C1 segment of cervical spinal cord (tissue), 14 donors: ENCODE measurements around the gene CLRN1.

Source experiments
- DNase-seq, 14 donors: peaks; one replicate each; lab custom pipeline; 2025; lab: John Stamatoyannopoulos, UW

CLRN1 gene

DNA sequence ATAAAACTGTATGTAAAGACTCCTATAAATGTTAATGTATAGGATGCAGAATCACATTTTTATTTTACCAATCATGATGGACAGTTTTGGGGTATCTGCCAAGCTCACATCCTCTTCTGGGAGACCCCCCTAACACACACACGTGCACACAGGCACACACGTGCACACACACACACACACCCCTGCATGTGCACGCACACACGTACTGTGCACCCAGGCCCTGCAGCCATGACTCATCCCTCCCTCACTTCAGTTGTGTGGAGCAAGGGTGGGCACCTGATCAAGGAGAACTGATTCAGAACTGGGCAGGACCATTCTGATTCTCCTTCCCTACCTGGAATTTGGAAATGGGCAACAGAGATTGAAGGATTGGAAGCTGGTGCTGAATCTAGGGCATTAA lies 51.3 kb downstream of the CLRN1 start:
- no peak for DNase-seq

DNA sequence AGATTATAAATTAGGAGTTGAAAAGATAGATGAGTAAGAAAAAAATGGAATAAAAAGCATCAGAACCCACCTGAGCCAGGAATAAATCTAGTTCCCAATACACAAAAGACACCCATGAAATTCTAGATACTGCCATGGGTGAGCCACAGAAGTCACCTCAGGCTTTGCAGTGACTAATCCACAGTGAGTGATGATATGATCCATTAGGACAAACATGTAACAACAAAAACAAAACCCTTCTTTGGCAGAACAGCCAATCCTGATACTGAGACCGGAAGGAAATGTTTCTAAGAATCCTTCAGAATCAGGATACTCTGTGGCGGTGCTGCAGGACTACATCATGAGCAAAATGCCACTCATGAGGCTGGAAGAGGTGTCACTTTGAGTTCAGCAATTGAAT lies 52.3 kb downstream of the CLRN1 start:
- no peak for DNase-seq

DNA sequence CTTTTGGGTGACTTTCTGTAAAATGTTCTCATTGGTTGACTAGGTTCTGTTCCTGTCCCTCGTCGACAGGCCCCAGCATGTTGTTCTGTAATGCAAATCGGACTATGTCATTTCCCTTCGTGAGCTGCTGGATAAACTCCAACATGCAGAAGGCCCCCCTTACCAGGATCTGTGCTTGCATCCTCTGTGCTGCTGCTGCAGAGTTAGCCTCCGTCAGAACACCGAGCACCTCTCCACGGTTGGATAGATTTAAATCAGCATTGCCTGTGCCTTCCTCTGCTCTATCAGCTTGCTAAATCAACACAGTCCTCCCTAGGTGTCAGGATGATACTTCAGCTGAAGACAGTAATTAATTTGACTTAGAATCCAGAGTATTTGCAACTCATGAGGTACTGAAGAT lies 54.6 kb downstream of the CLRN1 start:
- DNase-seq: no peak

DNA sequence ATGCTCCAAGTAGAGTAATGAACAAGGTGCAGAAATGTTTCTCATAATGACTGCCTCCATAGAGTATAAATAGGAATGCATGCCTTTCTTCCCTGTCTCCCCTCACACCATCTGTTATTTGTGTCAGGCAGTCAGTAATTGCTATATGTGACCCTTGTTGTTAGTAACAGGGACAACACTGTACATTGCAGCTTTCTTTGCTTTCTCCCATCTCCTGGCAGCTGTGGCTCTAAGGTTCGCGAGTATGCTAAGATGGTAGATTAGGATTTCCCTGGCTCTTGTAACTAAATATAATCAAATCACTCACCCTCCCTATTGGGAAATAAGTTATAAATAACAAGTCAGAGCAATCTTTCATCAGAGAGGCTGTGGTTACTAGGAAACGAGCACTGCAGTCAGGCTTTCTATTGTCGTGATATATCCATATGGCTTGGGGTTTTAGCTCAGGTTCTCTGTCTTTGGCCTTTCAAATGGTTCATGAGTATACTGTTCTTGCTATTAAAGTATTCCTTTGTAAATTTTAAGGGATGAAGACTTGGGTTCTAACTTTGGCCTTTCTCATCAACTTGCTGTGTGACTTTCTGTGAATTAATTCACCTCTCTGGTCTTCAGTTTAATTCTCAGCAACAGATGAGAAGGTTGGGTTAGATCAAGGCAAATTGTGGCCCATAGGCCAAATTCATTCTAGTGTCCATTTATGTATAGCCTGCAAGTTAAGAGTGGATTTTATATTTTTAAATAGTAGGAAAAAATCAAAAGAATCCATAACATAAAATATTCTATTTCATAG lies 59.2 kb downstream of the CLRN1 start:
- no peak for DNase-seq

DNA sequence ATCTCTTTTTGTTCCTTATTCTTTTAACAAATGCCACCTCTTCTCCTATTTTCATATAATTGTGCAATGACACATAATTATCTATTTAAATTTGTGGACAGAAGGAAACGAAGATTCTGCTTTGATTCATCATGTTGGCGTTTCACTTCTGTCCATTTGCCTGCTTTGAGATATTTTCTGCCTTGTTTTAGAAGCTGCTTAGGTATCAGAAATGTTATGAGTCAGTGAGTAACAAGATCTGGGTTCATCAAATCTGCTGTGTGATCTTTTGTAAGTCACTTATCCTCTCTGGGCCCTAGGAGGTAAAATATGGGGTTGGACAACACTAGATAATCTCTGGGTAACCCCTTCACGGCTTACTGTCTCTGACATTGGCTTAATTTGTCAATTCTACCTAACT lies 60.0 kb downstream of the CLRN1 start:
- no peak for DNase-seq

DNA sequence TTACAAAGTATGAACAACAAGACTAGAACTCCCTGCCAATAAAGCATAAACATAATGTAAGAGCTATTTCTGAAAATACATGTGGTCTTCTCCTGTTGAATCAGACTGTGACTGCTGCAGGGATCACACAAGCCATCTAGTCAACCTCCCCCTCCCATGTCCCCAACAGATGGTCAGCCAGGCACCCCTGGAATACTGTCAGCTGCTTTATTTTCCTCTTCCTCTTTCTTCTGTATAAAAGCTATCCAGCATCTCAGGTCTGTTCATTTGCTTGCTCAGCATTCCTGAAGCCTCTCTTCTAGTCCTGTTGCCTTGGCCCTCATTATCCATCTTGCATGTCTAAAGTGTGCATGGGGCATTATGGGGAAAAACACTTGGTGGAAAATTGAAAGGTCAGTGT lies 60.8 kb downstream of the CLRN1 start:
- no peak for DNase-seq

DNA sequence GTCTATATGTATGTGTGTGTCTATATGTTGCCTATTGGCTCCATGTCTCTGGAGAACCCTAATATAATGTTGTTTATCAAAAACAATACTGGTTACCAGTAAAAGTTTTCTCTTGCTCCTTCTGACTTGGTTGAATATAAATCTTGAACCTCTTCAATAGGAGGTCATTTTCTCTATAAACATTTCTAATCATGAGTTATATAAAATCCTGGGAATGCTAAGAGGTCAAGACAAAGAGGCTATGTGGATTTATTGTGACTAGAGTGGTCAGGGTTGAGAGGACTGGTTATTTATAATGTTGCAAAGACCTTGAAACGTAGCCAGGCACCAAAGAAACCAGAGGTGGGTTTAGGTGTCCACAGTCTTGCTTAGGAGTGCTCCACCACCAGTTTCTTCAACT lies 66.1 kb downstream of the CLRN1 start:
- DNase-seq: no peak

DNA sequence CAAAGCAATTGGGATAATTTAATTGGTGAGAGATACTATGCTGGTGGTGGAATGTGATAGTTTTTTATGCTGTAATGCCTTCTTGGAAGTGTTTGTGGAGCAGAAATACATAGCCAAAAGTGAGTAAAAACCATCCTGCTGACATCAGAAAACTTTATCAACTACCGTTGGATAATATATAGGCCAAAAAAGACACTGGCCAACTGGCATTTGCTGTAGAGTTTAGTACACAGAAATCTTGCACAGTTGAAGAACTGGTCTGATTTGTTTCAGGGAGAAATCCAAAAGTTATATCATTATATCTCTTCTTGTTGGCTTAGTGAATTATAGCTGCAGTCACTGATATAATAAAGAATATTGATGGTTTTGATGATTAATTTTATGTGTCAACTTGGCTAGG lies 66.8 kb downstream of the CLRN1 start:
- no peak for DNase-seq

DNA sequence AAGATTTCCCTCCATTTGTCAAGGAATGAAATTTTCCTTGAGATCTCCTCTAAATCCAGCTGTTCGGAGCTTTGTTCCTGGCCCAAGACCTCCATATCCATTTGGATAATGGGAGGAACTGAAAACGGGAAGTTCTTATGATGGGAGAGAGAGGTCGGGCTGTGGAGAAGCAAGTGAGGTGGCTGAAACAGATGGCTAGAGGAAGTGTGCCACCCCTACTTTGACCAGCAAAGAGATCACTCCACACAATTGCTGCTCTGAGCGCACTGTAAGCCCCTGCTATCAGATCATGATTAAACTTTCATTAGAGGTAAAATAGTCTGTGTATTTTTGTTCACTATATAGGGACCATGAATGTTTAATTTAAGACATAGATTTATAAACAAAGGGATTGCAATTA lies 67.2 kb downstream of the CLRN1 start, which contains the start of gene MINDY4B:
Gene MINDY4B, minus strand, starts transcription at position 101 of the 400 bp plus-strand sequence. Its CDS starts 0 bp downstream, at position 101.
- DNase-seq: no peak

DNA sequence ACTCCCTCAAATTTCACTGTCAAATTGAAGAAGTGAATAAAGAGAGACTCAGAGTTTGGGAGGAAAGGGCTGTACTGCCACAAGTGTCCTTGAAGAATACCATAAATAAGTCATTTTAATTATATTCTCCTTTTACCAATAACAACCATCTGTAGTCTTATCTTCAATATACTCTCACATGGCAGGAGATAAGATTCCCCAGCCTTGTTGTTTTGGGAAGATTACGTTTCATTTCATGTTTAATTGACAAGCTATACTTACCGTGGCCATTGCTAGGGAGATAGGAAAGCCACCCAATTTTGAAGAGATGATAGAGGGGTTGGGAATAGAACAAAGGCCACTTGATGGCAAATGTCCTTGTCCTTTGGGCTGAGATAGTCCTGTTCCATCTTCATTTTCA lies 69.5 kb downstream of the CLRN1 start:
- DNase-seq: no peak

DNA sequence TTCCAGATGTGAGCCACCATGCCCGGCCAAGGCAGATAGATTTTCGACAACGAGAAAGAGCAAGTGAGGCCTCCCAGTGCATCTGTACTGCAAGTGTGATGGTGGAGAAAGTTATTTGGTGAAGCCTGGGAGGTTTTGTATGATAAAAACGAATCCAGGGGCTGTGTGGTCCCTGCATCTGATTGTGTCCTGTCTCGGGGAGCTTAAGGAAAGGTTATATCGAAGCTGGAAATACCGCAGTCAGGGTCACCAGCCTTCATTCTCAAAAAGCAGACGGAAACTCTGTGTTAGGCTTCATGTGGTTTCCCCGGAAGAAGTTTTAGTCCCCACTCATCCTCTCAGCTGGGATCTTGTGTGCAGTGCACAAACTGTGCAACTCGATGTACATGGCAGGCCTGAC lies 70.7 kb downstream of the CLRN1 start:
- DNase-seq: no peak

DNA sequence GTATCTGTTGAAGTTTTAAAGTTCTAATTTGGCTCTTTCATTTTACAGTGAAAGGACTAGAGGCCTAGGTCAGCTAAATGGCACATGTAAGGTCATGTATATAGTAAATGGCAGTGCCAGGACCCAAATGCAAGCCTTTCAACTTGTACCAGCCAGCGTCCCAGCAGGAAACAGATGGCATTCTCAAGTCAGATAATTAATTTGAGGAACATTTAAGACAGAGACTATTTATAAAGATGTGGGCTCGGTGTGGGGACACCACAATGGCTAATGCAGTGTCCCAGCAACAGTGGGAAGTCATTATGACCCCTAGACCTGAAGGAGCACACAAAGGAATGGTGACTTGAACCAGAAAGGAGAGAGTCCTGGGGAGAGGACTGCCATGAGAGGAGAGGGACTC lies 73.4 kb downstream of the CLRN1 start:
- DNase-seq: no peak

DNA sequence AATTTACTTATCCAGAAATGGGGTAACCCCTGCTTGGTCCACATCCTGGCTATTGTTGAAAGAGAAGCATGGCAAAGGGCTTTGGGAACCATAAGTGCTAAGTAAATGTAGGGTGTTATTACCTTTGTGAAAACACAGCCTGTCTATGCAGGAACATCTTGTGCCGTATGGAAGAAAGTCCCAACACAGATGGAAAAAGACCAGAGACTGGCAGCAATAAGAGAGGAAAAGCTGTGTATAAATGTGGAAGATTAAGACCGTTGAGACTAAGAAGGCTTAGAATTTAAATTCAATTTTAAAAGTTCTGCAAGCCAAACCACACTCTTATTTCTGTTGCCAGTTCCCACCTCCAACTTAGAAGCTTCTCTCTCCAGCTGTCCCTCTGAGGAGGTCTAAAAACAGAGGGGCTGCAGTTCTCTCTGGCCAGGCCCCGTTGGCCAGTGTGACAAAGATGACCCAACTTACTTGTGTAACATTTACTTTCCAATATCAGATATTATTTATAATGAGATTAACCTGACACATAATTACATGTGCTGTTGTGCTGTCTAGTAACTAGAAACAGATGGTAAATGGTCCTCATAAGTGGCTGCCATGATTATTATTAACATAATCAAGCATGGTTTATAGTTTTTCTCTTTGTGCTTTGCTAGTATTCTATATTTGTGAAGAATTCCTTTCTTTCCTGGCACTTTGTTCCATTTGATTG lies 74.3 kb downstream of the CLRN1 start:
- no peak for DNase-seq

DNA sequence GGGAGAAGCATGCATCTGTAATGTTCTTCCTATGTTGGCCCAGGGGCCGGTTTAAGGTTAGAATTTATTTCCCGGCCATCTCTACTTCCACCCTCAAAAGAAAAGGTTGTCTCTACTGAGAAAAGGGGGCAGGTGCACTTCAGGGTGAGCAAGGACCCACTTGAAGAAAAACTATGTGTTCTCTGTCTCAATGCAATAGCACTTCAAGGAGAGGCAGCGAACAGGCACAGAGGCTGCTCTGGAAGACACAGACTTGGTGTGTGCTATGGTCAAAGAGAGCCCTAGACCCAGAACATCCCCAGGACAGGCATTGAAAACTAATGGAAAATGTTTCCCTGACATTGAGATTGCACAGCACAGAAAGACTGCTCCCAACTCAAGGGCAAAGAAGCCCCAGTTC lies 74.9 kb downstream of the CLRN1 start:
- no peak for DNase-seq

DNA sequence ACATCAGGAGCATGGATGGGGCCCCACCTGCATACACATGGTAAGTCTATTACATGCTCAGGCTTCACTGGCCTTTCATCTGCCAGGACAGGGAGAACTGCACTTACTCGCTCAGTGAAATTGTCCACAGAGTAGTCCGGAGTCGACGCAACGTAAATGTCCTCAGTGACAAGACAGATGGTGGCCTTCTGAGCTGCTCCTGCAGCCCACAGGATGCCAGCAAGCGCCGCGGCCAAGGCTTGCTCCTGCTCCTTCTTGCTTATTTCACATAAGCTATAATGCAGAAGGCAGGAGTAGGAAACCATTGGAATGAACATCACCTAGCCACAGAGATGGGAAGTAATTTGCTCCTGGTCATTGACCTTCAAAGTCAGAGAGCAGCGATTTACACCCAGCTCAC lies 81.7 kb downstream of the CLRN1 start:
- peak in 1 of 14 donors; percentile 11 for DNase-seq

DNA sequence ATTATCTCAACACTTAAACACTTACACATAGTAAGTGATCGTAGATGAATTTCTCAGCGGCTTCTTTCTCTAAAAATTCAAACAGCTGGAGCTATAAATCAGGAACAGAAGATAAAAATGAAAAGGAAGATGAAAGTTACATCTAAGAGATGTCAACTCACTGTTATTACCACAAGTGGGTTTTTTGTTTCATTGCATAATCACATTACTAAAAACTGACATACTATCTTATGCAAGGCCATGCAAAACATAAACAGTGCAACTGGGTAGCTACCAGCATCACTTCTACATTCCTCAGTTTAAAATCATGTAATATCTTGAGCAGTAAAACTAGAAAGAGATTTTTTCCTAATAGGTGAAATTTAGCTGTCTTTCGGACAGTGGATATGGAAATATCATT lies 82.2 kb downstream of the CLRN1 start:
- no peak for DNase-seq

DNA sequence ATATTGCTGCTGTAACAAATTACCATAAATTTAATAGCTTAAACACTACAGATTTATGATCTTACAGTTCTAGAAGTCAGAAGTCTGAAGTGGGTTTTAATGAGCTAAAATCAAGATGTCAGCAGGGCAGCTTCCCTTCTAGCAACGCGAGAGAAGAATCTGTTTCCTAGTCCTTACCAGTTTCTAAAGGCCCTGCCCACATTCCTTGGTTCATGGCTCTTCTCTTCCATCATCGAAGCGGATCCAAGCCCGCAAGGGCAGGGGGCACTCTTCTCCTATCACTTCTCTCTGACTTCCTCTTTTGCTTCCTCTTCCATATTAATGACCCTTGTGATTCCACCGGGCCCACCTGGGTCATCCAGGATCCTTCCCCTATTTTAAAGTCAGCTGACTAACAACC lies 83.4 kb downstream of the CLRN1 start:
- no peak for DNase-seq

DNA sequence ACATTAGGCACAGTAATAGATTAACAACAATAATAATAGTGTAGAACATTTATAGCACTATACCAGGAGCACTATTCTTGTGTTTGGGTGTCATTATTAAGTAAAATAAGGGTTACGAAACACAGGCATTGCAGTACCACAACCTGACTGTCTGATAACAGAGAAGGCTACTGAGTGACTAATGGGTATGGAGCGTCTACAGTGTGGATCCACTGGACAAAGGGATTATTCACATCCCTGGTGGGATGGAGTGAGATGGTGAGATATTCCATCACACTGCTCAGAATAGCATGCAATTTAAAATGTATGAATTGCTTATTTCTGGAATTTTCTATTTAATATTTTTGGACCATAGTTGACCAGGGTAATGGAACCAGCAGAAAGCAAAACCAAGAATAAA lies 85.5 kb downstream of the CLRN1 start:
- DNase-seq: no peak

DNA sequence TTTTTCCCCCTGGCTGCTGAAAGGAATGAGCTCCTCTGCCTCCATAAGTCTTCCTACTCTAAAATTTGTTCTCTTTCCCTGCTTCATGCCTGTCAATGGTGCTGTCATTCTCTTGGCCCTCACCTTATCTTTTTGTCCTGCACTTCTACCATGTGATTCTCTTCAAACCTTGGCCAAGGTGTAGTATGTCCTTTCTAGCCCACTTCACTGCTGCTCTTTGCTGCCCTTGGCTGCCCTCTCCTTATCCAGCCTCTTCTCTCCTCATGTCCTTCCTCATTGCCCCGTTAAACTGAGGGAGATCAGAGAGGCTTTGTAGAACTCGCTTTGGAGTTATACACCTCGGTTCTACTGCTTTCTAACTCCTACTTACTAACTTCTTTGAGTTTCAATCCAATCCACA lies 87.0 kb downstream of the CLRN1 start:
- DNase-seq: no peak

DNA sequence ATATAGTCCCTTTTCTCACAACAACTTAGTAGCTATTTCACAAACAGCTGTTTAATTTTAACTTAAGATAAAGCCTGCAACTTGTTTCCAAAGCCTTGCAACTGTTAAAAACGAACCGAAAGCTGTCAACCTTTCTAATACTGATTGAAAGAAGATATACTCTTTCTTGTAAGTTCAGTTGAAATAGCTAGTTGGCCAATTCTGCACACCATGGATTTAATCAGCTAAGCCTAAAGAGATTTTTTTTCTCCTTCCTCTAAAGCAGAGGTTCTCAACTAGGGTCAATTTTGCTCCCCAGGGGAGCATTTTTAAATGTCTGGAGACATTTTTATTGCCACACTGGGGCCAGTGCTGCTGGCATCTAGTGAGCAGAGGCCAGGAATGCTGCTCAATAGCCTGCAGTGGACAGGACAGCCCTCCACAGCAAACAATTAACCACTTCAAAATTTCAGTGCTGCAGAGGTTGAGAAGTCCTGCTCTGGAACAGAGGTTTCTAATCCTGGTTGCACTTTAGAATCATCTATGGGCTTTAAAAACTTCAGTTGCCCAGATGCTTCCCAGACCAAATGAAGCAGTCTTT lies 93.4 kb downstream of the CLRN1 start:
- DNase-seq: no peak

DNA sequence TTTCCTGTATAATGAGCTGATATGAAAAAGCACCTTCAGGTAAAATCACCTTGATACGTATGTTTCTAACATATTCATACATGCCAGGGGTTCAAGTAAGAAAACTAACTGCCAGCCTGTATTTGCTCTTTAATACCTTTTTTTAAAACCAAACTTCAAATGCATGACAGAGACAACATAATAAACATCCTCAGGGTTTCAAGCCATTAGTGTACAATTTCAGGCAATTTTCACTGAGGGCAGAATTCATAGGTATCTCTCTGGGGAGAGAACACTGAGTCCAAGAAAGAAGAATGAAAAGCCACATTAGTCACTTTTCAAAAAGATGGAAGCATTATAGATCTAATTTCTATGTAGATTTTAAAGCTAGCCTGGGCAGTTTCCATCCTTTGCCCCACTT lies 94.2 kb downstream of the CLRN1 start:
- no peak for DNase-seq

DNA sequence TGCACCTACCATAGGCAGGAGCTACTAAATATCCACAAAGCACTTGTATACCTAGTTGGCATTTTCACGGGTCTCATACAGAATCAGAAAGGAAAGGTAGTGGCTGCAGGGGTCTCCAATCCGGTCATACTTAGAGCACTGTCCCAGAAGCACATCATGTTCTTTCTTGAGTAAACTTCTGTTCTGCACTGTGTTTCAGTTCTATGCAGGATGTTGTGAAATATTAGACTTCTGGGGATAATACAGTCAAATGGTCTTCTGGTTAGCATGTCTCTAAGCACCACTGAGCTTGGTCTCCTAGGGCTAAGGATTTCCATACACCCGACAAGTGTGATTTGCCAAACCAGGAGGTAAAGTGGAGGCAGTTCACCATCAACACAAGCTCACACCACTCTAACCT lies 95.2 kb downstream of the CLRN1 start:
- no peak for DNase-seq
